ENCODE results near the gene GREM2.

The GREM2 gene

GRCh38 chr1:240610636-240611035, 1.3 kb downstream of the GREM2 start:
- DNase-seq (ENCODE audit: low read depth, low spot score): no peak

GRCh38 chr1:240609527-240610060, 2.4 kb downstream of the GREM2 start:
- no peak for DNase-seq (ENCODE audit: low read depth, low spot score)

GRCh38 chr1:240608707-240609106, 3.2 kb downstream of the GREM2 start:
- no peak for DNase-seq (ENCODE audit: low read depth, low spot score)

- DNase-seq (ENCODE audit: low read depth, low spot score): no peak
Measured at GRCh38 chr1:240607006-240607405, 4.9 kb downstream of the GREM2 start.

- DNase-seq (ENCODE audit: low read depth, low spot score): no peak
Measured at GRCh38 chr1:240602189-240602588, 9.8 kb downstream of the GREM2 start.

GRCh38 chr1:240599830-240600229, 12.1 kb downstream of the GREM2 start:
- no peak for DNase-seq (ENCODE audit: low read depth, low spot score)

GRCh38 chr1:240599299-240599698, 12.7 kb downstream of the GREM2 start:
- DNase-seq (ENCODE audit: low read depth, low spot score): no peak

GRCh38 chr1:240598216-240599001, 13.5 kb downstream of the GREM2 start:
- DNase-seq (ENCODE audit: low read depth, low spot score): no peak

- DNase-seq (ENCODE audit: low read depth, low spot score): no peak
Measured at GRCh38 chr1:240597153-240597745, 14.7 kb downstream of the GREM2 start.

GRCh38 chr1:240595476-240595875, 16.5 kb downstream of the GREM2 start:
- DNase-seq (ENCODE audit: low read depth, low spot score): no peak

GRCh38 chr1:240591564-240591963, 20.4 kb downstream of the GREM2 start:
- no peak for DNase-seq (ENCODE audit: low read depth, low spot score)

- DNase-seq (ENCODE audit: low read depth, low spot score): no peak
Measured at GRCh38 chr1:240591078-240591477, 20.9 kb downstream of the GREM2 start.

GRCh38 chr1:240589585-240590110, 22.3 kb downstream of the GREM2 start:
- no peak for DNase-seq (ENCODE audit: low read depth, low spot score)

GRCh38 chr1:240586006-240586405, 25.9 kb downstream of the GREM2 start:
- no peak for DNase-seq (ENCODE audit: low read depth, low spot score)

GRCh38 chr1:240582953-240583352, 29.0 kb downstream of the GREM2 start:
- DNase-seq (ENCODE audit: low read depth, low spot score): no peak

GRCh38 chr1:240579511-240579910, 32.4 kb downstream of the GREM2 start:
- DNase-seq (ENCODE audit: low read depth, low spot score): no peak

- DNase-seq (ENCODE audit: low read depth, low spot score): no peak
Measured at GRCh38 chr1:240577095-240577494, 34.9 kb downstream of the GREM2 start.

GRCh38 chr1:240575981-240576662, 35.8 kb downstream of the GREM2 start:
- DNase-seq (ENCODE audit: low read depth, low spot score): peak; percentile 4

- no peak for DNase-seq (ENCODE audit: low read depth, low spot score)
Measured at GRCh38 chr1:240572328-240572727, 39.6 kb downstream of the GREM2 start.

GRCh38 chr1:240571782-240572181, 40.2 kb downstream of the GREM2 start:
- DNase-seq (ENCODE audit: low read depth, low spot score): no peak

GRCh38 chr1:240567066-240567465, 44.9 kb downstream of the GREM2 start:
- DNase-seq (ENCODE audit: low read depth, low spot score): no peak

GRCh38 chr1:240562779-240563178, 49.2 kb downstream of the GREM2 start:
- no peak for DNase-seq (ENCODE audit: low read depth, low spot score)
